HG03095 (cell line): ENCODE results near the gene CRIM1.

ENCODE experiments used
- ATAC-seq: cut with Tn5 transposase; IDR thresholded peaks from one replicate; pipeline ENCODE4 v1.9.1; 2021; ENCODE audit warnings: moderate library complexity; ENCODE audit not compliant: unreplicated experiment

Gene CRIM1

GRCh38 chr2:36371070-36371874, 15.7 kb downstream of the CRIM1 start:
- no peak for ATAC-seq

- no peak for ATAC-seq
These were observed 16.4 kb downstream of the CRIM1 start for GRCh38 chr2:36371928-36372391.

GRCh38 chr2:36373149-36373926, 17.8 kb downstream of the CRIM1 start:
- ATAC-seq = no peak

- no peak for ATAC-seq
These were observed 19.0 kb downstream of the CRIM1 start for GRCh38 chr2:36374585-36374984.

GRCh38 chr2:36376319-36376765, 20.8 kb downstream of the CRIM1 start:
- ATAC-seq = no peak

GRCh38 chr2:36376992-36377738, 21.6 kb downstream of the CRIM1 start:
- no peak for ATAC-seq

GRCh38 chr2:36379710-36380448, 24.3 kb downstream of the CRIM1 start:
- ATAC-seq = no peak

GRCh38 chr2:36380624-36381481, 25.3 kb downstream of the CRIM1 start:
- ATAC-seq = no peak

GRCh38 chr2:36381993-36382392, 26.4 kb downstream of the CRIM1 start:
- ATAC-seq = no peak

- no peak for ATAC-seq
These were observed 26.9 kb downstream of the CRIM1 start for GRCh38 chr2:36382472-36382871.

GRCh38 chr2:36383726-36384125, 28.1 kb downstream of the CRIM1 start:
- ATAC-seq = no peak

GRCh38 chr2:36384454-36384853, 28.9 kb downstream of the CRIM1 start:
- no peak for ATAC-seq

- ATAC-seq = no peak
These were observed 30.0 kb downstream of the CRIM1 start for GRCh38 chr2:36385603-36386002.

GRCh38 chr2:36387258-36387916, 31.8 kb downstream of the CRIM1 start:
- no peak for ATAC-seq

GRCh38 chr2:36388472-36388871, 32.9 kb downstream of the CRIM1 start:
- no peak for ATAC-seq

GRCh38 chr2:36389091-36389564, 33.5 kb downstream of the CRIM1 start:
- ATAC-seq = no peak

GRCh38 chr2:36389577-36389976, 34.0 kb downstream of the CRIM1 start:
- ATAC-seq = no peak

- no peak for ATAC-seq
These were observed 37.1 kb downstream of the CRIM1 start for GRCh38 chr2:36392571-36393255.
